Measurements from ENCODE around the gene LIMS3.
"Not testable (repeated sequence)": the region's sequence is repeated elsewhere in the genome, so short reads cannot be mapped to it uniquely, and the experiment has no call there.

Gene LIMS3

GRCh38 chr2:109927803-109928202 is 29.3 kb downstream of the LIMS3 start:
- DNase-seq, result not testable (repeated sequence)

- DNase-seq, result not testable (repeated sequence)
Observed at GRCh38 chr2:109929222-109929621, 30.7 kb downstream of the LIMS3 start.

- not testable (repeated sequence) for DNase-seq
Observed at GRCh38 chr2:109936534-109936933, 38.0 kb downstream of the LIMS3 start.

- DNase-seq, result not testable (repeated sequence)
Observed at GRCh38 chr2:109945362-109945761, 46.9 kb downstream of the LIMS3 start.

GRCh38 chr2:109947262-109947958 is 48.9 kb downstream of the LIMS3 start:
- DNase-seq, result not testable (repeated sequence)

GRCh38 chr2:109947959-109948520 is 49.6 kb downstream of the LIMS3 start:
- DNase-seq, result not testable (repeated sequence)

GRCh38 chr2:109950146-109950843 is 51.8 kb downstream of the LIMS3 start:
- DNase-seq, result not testable (repeated sequence)

GRCh38 chr2:109963942-109964341 is 65.5 kb downstream of the LIMS3 start:
- DNase-seq, result not testable (repeated sequence)

- not testable (repeated sequence) for DNase-seq
Observed at GRCh38 chr2:109965482-109965881, 67.0 kb downstream of the LIMS3 start.

- DNase-seq, result not testable (repeated sequence)
Observed at GRCh38 chr2:109966107-109966736, 67.7 kb downstream of the LIMS3 start.

GRCh38 chr2:109966858-109967257 is 68.4 kb downstream of the LIMS3 start:
- DNase-seq, result not testable (repeated sequence)

- DNase-seq, result not testable (repeated sequence)
Observed at GRCh38 chr2:109969864-109970263, 71.4 kb downstream of the LIMS3 start.

- DNase-seq, result not testable (repeated sequence)
Observed at GRCh38 chr2:109971710-109972109, 73.2 kb downstream of the LIMS3 start.
